Inflammatory macrophage treated with lipopolysaccharide for 4 hours (primary cell): ENCODE data around the gene HTRA3.

Experiments
- DNase-seq: peaks from one replicate; pipeline ENCODE4 v3.0.0-alpha.2; 2020

Gene HTRA3

DNA sequence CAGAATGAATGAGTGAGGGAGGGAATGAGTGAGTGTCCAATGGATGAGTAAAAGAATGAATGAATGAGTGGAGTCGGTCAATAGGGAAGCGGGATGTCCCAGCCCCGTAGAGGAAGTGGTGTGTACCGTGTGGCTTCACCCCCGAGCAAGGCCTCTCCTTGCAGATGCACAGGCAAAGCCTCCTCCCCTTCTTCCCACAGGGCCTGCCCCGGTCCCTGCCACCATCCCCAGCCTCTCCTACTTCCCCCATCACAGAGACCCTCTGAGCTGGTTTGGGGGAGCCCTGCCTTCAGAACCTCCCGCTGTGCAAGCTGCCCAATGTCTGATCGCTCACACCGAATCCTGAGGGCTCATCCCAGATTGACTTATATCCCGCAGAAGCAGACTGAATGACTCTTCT lies 13.6 kb downstream of the HTRA3 start:
- DNase-seq: no peak

DNA sequence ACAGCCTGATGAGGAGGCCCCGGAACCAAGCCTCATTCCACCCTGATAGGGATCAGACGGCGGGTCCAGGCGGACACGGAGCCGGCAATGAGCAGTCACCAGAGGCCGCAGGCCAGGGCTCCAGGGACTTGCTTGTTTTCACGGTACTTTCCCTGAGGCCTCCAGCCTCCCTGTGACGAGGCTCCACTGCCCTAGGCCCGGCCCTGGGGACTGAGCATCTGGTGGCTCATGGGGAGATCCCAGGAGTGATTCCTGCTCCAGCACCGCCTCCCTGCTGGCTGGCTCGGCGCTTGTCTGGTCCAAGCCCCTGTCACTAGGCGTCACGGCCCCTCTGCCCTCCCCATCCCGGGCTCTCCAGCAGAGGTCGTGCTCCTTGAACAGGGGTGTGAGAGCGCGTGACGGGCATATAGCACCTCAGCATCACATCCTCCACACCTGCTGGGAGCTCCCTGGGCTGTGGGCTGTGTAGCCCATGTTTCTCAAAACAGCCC lies 14.1 kb downstream of the HTRA3 start:
- no peak for DNase-seq

- no peak for DNase-seq
These were observed 14.8 kb downstream of the HTRA3 start for GRCh38 chr4:8284391-8284790.

DNA sequence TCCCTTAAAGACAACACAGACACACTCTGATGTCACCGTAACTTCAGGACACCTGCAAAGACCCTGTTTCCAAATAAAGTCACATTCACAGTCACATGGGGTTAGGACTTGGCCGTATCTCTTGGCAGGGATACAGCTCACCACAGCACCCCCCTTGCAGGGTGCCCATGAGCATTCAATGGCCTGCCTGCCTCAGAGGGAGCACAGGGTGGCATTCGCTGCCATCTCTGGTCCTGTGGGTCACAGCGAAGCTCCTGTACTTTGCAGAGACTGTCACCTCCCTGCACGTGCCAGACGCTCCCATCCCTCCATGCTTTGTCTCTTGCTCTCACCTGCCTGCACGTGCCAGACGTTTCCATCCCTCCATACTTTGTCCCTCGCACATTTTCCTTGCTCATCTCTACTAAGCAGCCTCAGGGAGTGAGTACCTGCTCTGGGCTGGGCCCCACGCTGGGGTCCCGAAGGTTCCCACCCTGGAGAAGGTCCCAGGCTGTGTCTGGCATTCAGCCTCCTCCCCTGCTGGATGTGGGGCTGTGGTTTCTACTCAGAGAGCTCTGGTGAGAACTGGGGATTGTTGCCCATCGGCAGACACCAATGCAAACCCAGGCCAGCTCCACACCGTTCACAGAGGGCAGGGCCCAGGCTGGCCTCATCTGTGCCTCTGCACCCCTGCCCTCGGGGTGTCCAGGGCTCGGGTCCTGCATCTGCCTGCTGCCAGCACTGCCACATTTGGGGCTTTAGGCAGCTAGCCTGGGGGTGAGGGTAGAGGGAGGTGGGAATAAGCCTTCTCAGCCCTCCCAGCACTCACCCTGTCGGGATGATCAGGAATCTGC lies 15.8 kb downstream of the HTRA3 start:
- DNase-seq: no peak

DNA sequence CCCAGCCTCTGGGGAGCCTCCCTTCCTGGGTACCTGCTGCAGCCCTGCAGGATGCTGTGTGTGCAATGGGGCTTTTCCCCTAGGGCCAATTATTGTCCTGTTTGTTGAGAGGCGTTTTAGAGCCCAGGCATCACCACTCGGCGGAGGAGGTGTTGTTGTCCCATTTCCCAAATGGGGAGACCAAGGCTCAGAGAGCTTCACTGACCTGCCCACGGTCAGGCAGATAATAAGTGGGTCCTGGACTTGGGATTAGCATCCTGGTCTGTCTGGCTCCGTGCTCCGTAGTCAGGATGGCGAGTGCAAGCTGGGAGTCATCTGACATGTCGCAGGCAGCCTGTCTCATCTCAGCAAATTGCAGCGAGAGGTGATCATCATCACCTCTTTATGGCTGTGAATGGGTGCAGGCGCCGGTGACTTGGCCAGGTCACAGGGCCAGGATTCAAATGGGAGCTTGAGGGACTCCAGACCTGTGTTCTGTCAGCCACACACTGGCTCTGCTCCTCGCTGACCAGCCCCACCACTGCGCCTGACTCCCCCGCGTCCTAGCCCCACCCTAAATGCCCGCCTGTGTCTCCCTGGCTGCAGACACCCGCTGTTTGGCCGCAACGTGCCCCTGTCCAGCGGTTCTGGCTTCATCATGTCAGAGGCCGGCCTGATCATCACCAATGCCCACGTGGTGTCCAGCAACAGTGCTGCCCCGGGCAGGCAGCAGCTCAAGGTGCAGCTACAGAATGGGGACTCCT lies 16.6 kb downstream of the HTRA3 start:
- no peak for DNase-seq

DNA sequence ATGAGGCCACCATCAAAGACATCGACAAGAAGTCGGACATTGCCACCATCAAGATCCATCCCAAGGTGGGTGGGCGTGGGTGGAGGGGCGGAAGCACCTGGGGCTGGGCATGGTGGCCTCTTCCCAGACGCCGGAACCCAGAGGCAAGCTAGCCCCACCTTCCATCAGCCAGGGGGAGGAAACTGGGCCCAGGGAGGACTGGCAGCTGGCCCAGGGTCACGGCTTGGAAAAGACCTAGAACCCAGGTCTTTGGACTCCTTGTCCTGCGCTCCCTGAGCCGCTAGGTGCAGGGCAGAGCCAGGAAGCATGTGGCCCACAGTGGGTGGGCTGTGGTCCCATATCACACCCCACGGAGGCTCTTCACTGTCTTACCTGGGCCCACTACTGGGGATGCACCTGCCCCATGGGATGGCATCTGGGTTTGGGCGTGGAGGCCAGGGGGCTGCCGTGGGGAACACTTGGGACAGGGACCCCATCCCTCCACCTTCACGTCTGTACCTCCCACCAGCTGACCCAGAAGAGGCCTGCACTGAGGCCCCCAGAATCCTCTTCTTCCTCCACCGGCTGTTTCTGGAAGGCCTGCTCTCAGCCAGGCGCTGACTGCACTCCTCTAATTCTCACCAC lies 17.3 kb downstream of the HTRA3 start:
- no peak for DNase-seq

DNA sequence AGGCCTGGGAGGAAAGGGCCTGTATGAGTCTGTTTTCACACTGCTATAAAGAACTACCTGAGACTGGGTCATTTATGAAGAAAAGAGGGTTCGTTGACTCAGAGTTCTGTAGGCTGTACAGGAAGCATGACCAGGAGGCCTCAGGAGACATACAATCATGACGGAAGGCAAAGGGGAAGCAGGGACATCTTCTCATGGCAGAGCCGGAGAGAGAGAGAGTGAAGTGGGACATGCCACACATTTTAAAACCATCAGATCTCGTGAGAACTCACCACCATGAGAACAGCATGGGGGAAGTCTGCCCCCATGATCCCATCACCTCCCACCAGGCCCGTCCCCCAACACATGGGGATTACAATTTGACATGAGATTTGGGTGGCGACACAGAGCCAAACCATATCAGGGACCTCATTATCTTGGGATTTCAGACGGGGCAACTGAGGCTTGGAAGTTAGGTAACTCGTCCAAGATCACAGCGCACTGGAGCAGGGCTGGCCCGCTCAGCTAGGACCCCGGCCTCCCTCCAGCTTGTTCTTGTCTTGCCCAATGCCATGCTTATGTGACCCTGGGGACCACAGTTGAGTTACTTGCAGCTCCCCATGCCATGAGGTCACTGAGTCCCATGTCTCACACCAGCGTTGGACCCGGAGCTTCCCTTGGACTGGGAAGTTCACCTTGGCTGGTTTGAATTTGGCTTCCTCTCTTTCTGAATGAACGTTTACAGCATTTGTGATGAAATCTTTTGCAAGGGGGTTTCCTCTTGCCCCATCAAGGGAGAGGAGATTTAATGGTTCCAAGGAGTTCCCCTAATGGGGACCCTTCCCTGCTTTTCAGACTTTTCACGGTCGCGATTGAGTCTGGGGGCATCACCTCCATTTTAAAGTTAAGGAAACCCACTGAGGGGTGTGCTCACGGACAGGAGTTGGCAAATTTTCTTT lies 18.1 kb downstream of the HTRA3 start:
- DNase-seq: no peak

GRCh38 chr4:8289151-8289750 lies 19.7 kb downstream of the HTRA3 start:
- DNase-seq: no peak

DNA sequence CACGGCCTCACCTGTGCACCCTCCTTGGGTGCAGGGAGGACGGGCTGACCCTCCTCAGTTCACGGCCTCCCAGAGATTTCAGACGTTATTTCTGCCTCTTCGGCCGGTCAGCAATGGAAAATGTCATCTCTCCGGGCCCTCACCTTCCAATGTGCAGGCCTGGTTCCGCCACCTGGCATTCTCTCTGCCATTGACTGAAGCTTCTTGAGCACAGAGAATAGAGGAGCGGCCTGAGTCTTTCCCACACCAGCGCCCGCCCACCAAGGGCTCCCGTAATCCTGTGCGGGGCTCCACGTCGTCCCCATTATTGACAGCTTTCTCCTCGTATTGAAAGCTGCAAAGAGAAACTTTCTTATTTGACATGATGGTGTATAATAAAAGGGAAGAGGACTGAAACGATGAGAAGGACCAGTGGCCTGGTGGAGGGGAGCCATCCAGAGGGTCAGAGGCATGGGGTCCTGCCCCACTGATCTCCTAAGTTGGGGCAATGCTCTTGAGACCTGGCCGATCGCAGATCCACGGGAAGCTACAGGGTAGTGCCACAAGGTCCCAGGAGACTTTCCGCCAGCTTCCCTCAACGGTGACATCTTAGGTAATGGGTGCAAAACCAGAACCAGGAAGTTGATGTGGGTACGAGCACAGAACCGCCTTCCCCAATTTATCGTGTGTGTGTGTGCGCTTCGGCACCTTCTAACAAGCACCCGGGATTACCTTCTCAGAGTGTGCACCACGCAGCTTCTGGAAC lies 20.6 kb downstream of the HTRA3 start:
- DNase-seq: no peak

DNA sequence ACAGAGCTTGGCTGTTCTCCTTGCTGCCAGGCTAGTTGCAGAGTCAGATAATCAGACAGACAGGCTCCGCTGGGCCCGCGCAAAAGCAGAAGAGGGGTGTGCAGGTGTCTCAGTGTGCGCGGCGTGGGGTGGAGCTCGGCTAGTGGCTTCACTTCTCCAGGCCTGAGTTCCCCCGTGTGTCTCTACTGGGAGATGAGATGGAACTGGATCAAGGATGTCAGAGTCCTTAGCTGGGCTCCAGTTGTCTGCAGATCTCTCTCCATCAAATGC lies 21.1 kb downstream of the HTRA3 start:
- DNase-seq: no peak

DNA sequence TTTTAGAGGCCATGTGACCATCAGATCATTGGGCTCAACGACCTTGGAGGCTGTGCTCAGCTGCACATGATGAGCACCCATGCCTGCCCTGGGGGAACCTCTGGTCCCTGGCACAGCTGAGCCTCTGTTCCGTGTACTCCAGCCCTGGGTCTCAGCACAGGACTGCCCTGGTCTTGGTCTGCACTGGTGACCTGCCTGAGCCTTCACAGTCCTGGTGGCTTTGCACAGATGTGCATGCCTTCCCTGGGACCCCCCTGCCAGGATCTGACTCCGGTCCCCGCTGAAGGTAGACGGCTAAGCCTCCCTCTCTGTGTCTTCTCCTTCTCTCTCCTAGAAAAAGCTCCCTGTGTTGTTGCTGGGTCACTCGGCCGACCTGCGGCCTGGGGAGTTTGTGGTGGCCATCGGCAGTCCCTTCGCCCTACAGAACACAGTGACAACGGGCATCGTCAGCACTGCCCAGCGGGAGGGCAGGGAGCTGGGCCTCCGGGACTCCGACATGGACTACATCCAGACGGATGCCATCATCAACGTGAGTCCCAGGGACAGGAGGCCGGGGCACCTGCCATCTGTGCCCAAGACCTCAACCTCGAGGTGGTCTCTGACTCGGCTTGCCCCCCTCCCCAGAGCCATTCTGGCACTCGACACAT lies 21.6 kb downstream of the HTRA3 start:
- DNase-seq: no peak

DNA sequence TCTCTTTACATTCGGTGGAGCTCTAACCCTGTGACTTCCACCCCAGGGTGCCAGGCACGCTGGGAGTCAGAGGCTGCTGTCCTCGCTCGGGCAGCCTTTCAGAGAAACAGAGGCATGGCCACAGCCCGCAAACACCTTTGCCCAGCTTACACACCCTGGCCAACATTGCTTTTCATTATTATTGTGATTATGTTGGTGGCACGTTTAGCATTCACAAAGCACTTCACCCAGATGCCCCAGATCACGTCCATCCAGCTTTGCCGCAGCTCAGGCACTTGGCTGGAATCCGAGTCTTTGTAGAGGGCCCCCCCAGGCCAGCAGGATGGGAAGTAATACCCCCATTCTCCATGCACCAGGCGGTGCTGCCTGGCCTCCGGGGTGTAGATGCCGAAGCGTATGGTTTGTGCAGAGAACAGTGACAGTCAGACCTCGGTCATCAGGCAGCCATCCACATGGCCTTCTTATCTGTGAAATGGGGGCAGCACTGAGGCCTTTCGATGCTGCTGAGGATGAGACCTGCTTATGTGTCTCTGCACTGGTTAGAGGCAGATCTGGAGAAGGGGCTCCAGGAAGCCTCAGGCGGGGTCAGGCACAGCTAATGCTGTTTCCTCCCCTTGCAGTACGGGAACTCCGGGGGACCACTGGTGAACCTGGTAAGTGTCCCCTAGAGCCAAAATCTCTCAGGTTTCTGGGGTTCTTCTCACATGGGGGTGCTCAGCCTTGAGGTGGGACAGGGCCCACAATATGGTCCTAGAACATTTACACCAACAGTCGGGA lies 22.3 kb downstream of the HTRA3 start:
- no peak for DNase-seq

- DNase-seq: no peak
These were observed 23.0 kb downstream of the HTRA3 start for GRCh38 chr4:8292478-8293107.

GRCh38 chr4:8293131-8293975 lies 23.8 kb downstream of the HTRA3 start:
- DNase-seq: no peak

- DNase-seq: no peak
These were observed 24.5 kb downstream of the HTRA3 start for GRCh38 chr4:8294036-8294435.

GRCh38 chr4:8294775-8295174 lies 25.2 kb downstream of the HTRA3 start:
- no peak for DNase-seq

DNA sequence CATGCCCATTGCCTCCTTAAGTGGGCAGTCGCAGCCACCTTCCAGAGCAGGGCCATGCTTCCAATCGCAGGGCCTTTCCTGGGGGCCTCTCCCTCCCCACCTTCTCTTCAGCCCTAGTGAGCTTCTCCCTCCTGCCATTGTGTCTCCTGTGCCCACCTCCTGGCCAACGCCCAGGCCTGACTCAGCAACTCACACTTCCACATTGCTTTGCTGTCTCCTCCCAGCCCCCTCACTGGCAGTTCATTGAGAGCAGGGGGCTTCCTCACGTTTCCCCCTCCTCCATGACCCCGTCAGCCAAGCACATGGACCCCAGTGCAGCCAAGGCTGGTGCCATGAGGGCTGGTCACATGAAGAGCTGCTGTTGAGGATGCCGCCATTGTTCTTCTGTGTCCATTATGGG lies 25.9 kb downstream of the HTRA3 start:
- DNase-seq: no peak

GRCh38 chr4:8296491-8296890 lies 26.9 kb downstream of the HTRA3 start:
- DNase-seq: no peak

DNA sequence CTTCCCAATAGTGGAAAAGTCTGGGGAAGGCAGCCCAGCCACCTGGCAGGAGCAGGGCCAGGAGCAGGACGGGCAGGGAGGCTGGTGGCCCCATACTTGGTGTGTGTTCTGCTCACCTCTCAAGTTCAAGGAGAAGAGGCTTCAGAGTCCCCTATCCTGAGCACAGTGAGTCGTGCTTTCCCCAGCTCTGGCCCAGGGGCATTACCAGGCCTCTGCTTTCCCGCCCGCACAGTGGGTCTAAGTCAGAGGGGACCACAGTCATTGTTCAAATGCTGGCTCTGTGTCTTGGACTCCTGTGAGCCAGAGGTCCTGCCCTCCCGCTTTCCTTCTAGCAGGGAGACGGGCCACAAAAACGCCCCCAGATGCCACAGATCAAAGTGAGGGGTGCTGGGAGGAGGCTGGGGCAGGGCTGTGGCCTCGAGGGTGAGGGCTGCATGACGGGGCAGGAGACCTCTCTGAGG lies 27.6 kb downstream of the HTRA3 start:
- no peak for DNase-seq
